ENCODE results near the gene RTP2.

GRCh38 chr3:187713504-187713903 lies 11.1 kb upstream of the RTP2 start:
- TF ChIP-seq, protein P1, sequence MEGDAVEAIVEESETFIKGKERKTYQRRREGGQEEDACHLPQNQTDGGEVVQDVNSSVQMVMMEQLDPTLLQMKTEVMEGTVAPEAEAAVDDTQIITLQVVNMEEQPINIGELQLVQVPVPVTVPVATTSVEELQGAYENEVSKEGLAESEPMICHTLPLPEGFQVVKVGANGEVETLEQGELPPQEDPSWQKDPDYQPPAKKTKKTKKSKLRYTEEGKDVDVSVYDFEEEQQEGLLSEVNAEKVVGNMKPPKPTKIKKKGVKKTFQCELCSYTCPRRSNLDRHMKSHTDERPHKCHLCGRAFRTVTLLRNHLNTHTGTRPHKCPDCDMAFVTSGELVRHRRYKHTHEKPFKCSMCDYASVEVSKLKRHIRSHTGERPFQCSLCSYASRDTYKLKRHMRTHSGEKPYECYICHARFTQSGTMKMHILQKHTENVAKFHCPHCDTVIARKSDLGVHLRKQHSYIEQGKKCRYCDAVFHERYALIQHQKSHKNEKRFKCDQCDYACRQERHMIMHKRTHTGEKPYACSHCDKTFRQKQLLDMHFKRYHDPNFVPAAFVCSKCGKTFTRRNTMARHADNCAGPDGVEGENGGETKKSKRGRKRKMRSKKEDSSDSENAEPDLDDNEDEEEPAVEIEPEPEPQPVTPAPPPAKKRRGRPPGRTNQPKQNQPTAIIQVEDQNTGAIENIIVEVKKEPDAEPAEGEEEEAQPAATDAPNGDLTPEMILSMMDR (IDR thresholded peaks at IDR 0.05; ENCODE audit: low read depth, low read length) = no peak
- TF ChIP-seq POLR2A (IDR thresholded peaks at IDR 0.05; ENCODE audit: extremely low read depth, insufficient read length) (no peak), MAX (IDR thresholded peaks at IDR 0.05; ENCODE audit: low read depth, low read length) (no peak), MYC (IDR thresholded peaks at IDR 0.05; ENCODE audit: low read depth, low read length) (no peak)
